ENCODE data around the gene WDR45B.
"Not testable (repeated sequence)": the region's sequence is repeated elsewhere in the genome, so short reads cannot be mapped to it uniquely, and the experiment has no call there.

Gene WDR45B

DNA sequence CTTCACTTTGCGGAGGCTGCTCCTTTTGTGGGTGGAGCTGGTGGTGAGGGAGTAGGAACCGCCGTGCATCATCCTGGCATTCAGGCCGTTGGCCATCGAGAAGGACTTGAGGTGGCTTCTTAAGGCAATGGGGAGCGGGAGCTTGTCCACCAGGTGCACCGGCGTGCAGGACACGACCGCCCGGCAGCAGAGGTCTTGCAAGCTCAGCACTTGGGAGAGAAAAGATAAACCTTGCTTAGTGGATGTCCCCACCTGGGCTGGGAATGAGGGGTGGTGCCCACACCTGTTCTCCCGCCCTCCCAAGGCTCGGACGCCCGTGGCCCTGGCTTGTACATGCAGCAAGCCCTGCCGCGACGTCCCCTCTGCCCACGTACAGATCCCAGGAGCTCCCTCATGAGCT lies 9.7 kb upstream of the WDR45B start:
- WGBS (ENCODE audit: insufficient coverage) = 99% methylated on average over 17 of the region's 19 CpGs
- H3K36me3 ChIP-seq (ENCODE audit: control insufficient read depth in 4 of 4, insufficient read depth in 4 of 4, low read length in 3 of 4) = peaks cover 0 to 29% (median 4%) of the 10 kb centered on the region in 4 experiments
- POLR2A ChIA-PET = no interaction called here
- CTCF ChIA-PET = interaction anchor here (1.2 to 2.1 kb wide), 2 partner anchors 9 to 11 kb away, joined by 4 to 7 read pairs; no protein-coding TSS in a partner anchor
- H3K9me3 ChIP-seq (ENCODE audit: control extremely low read depth in 1 of 5, control insufficient read depth in 4 of 5, insufficient read depth in 2 of 5, low read depth in 1 of 5, low read length in 4 of 5) = no peaks in the 10 kb centered on the region
- H3K27me3 ChIP-seq (replicated peaks in 2 of 5; ENCODE audit: control insufficient read depth in 4 of 5, insufficient read depth in 5 of 5, low read length in 4 of 5) = no peaks in the 10 kb centered on the region
- no peak overlapping the region for H3K4me3 ChIP-seq (ENCODE audit: control insufficient read depth in 1 of 7, extremely low read depth in 1 of 7, insufficient read depth in 4 of 7, low read depth in 2 of 7, low read length in 6 of 7)
- no peak for DNase-seq
- H3K27ac ChIP-seq (ENCODE audit: insufficient read depth in 1 of 2, low read depth in 1 of 2, low read length in 2 of 2, poor library complexity in 1 of 2, severe bottlenecking in 2 of 2) = no peak overlapping the region
- H3K4me1 ChIP-seq (ENCODE audit: control extremely low read depth in 1 of 4, control insufficient read depth in 4 of 4, insufficient read depth in 4 of 4, low read length in 3 of 4) = peaks cover 6 to 19% (median 14%) of the 10 kb centered on the region in 4 experiments

DNA sequence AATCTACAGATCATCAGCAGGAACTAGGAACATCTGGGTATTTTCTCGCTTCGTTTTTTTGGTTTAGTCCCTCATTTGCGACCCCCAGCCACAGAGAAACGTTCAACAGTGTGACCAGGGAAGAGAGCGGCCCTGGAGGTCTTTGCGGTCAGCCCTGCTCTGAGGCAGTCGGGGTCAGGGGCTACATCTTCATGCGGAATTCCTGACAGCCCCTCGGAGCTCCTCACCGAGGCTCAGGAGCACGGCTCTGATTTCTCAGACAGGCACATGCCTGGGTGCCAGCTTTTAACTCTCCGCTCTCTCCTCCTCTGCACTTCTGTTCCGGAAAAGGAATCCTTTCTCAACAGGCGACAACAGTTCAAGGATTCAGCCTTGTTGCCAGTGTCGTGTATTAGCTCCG lies 8.0 kb upstream of the WDR45B start:
- Histone ChIP-seq H3K36me3 (ENCODE audit: control insufficient read depth in 4 of 4, insufficient read depth in 4 of 4, low read length in 3 of 4) (peaks cover 0 to 24% (median 4%) of the 10 kb centered on the region in 4 experiments), H3K9me3 (ENCODE audit: control extremely low read depth in 1 of 5, control insufficient read depth in 4 of 5, insufficient read depth in 2 of 5, low read depth in 1 of 5, low read length in 4 of 5) (no peaks in the 10 kb centered on the region), H3K4me3 (ENCODE audit: control insufficient read depth in 1 of 7, extremely low read depth in 1 of 7, insufficient read depth in 4 of 7, low read depth in 2 of 7, low read length in 6 of 7) (no peak overlapping the region), H3K27ac (ENCODE audit: insufficient read depth in 1 of 2, low read depth in 1 of 2, low read length in 2 of 2, poor library complexity in 1 of 2, severe bottlenecking in 2 of 2) (no peak overlapping the region), H3K27me3 (replicated peaks in 2 of 5; ENCODE audit: control insufficient read depth in 4 of 5, insufficient read depth in 5 of 5, low read length in 4 of 5) (no peaks in the 10 kb centered on the region), H3K4me1 (ENCODE audit: control extremely low read depth in 1 of 4, control insufficient read depth in 4 of 4, insufficient read depth in 4 of 4, low read length in 3 of 4) (peaks cover 6 to 19% (median 14%) of the 10 kb centered on the region in 4 experiments)
- WGBS (ENCODE audit: insufficient coverage) = 97% methylated on average over 15 of the region's 16 CpGs
- ChIA-PET CTCF (interaction anchor here (2.1 kb wide), 1 partner anchor 13 kb away, joined by 7 read pairs; no protein-coding TSS in a partner anchor), POLR2A (no interaction called here)
- no peak for DNase-seq

DNA sequence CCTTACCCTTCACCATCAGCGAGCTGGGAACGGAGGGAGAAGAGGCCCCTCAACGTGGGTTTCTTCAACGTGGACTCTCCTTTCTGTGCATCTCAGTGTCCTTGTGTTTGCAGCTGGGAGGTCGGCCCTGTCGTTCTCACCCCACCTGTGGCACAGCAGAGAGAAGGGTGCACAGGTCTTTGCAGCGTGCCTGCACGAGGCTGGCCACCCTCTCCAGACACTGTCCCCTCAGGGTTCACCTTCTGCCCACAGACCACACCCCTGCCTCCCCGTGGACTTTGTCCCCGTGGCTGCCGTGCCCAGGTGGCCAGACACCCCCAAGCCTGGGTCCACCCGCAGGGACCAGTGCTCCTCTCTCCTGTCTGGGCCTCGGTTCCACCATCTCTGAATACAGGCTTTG lies 7.3 kb upstream of the WDR45B start:
- CTCF ChIA-PET = interaction anchor here (0.8 to 1.6 kb wide), 4 partner anchors 12 to 113 kb away, joined by 3 to 8 read pairs (median 4); no protein-coding TSS in a partner anchor
- no peaks in the 10 kb centered on the region for H3K9me3 ChIP-seq (ENCODE audit: control extremely low read depth in 1 of 5, control insufficient read depth in 4 of 5, insufficient read depth in 2 of 5, low read depth in 1 of 5, low read length in 4 of 5)
- peak overlapping the region in 1 of 2 experiments; percentile 80 for H3K27ac ChIP-seq (ENCODE audit: insufficient read depth in 1 of 2, low read depth in 1 of 2, low read length in 2 of 2, poor library complexity in 1 of 2, severe bottlenecking in 2 of 2)
- POLR2A ChIA-PET = no interaction called here
- WGBS (ENCODE audit: insufficient coverage) = 72% methylated on average over 11 of the region's 13 CpGs
- DNase-seq = no peak
- no peaks in the 10 kb centered on the region for H3K27me3 ChIP-seq (replicated peaks in 2 of 5; ENCODE audit: control insufficient read depth in 4 of 5, insufficient read depth in 5 of 5, low read length in 4 of 5)
- H3K4me3 ChIP-seq (ENCODE audit: control insufficient read depth in 1 of 7, extremely low read depth in 1 of 7, insufficient read depth in 4 of 7, low read depth in 2 of 7, low read length in 6 of 7) = peak overlapping the region in 1 of 7 experiments; percentile 33
- H3K36me3 ChIP-seq (ENCODE audit: control insufficient read depth in 4 of 4, insufficient read depth in 4 of 4, low read length in 3 of 4) = peaks cover 0 to 22% (median under 1%) of the 10 kb centered on the region in 4 experiments
- H3K4me1 ChIP-seq (ENCODE audit: control extremely low read depth in 1 of 4, control insufficient read depth in 4 of 4, insufficient read depth in 4 of 4, low read length in 3 of 4) = peaks cover 6 to 19% (median 14%) of the 10 kb centered on the region in 4 experiments

DNA sequence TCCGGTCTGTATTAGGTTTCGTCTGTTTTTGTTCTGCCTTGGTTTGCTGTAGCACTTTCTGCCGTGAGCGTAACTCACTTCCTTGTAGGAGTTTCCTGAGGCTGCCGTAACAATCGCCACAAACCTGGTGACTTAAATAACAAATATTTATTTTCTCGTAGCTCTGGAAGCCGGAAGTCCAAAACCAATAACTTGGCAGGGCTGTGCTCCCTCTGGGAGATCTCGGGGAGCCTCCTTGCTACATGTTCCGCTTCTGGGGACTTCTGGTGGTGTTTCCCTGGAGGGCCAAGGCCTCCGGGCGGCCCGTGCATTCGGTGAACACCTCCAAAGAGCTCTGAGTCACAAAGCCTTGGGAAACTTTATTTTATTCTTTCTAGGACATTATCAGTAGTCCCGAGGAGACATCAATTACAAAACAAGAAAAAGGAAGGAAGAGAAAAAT lies 6.8 kb upstream of the WDR45B start:
- peak; percentile 50 to 68 (median 63) for DNase-seq
- CTCF ChIA-PET = interaction anchor here (0.8 to 1.6 kb wide), 4 partner anchors 13 to 113 kb away, joined by 3 to 8 read pairs (median 4); no protein-coding TSS in a partner anchor

GRCh38 chr17:82654611-82655010 lies 6.4 kb upstream of the WDR45B start:
- H3K27ac ChIP-seq (ENCODE audit: insufficient read depth in 1 of 2, low read depth in 1 of 2, low read length in 2 of 2, poor library complexity in 1 of 2, severe bottlenecking in 2 of 2) = peak overlapping the region; percentile 54 to 80
- CTCF ChIA-PET = interaction anchor here (1.0 to 1.6 kb wide), 3 partner anchors 13 to 114 kb away, joined by 3 to 8 read pairs (median 4); no protein-coding TSS in a partner anchor
- POLR2A ChIA-PET; DNase-seq; H3K27me3 ChIP-seq (replicated peaks in 2 of 5; ENCODE audit: control insufficient read depth in 4 of 5, insufficient read depth in 5 of 5, low read length in 4 of 5); H3K9me3 ChIP-seq (ENCODE audit: control extremely low read depth in 1 of 5, control insufficient read depth in 4 of 5, insufficient read depth in 2 of 5, low read depth in 1 of 5, low read length in 4 of 5): not testable (repeated sequence)
- H3K4me3 ChIP-seq (ENCODE audit: control insufficient read depth in 1 of 7, extremely low read depth in 1 of 7, insufficient read depth in 4 of 7, low read depth in 2 of 7, low read length in 6 of 7) = peak overlapping the region in 1 of 7 experiments; percentile 33
- peaks cover 6 to 19% (median 15%) of the 10 kb centered on the region in 4 experiments for H3K4me1 ChIP-seq (ENCODE audit: control extremely low read depth in 1 of 4, control insufficient read depth in 4 of 4, insufficient read depth in 4 of 4, low read length in 3 of 4)
- H3K36me3 ChIP-seq (ENCODE audit: control insufficient read depth in 4 of 4, insufficient read depth in 4 of 4, low read length in 3 of 4) = peaks cover 0 to 12% (median under 1%) of the 10 kb centered on the region in 4 experiments
- WGBS (ENCODE audit: insufficient coverage) = 93% methylated on average over 3 of the region's 6 CpGs

More for the DNA sequence above, 6.8 kb upstream of the WDR45B start:
- no peaks in the 10 kb centered on the region for H3K27me3 ChIP-seq (replicated peaks in 2 of 5; ENCODE audit: control insufficient read depth in 4 of 5, insufficient read depth in 5 of 5, low read length in 4 of 5)
- peak overlapping the region; percentile 54 to 80 for H3K27ac ChIP-seq (ENCODE audit: insufficient read depth in 1 of 2, low read depth in 1 of 2, low read length in 2 of 2, poor library complexity in 1 of 2, severe bottlenecking in 2 of 2)
- peaks cover 0 to 17% (median under 1%) of the 10 kb centered on the region in 4 experiments for H3K36me3 ChIP-seq (ENCODE audit: control insufficient read depth in 4 of 4, insufficient read depth in 4 of 4, low read length in 3 of 4)
- peak overlapping the region in 1 of 7 experiments; percentile 33 for H3K4me3 ChIP-seq (ENCODE audit: control insufficient read depth in 1 of 7, extremely low read depth in 1 of 7, insufficient read depth in 4 of 7, low read depth in 2 of 7, low read length in 6 of 7)
- WGBS (ENCODE audit: insufficient coverage) = 27% methylated on average over 4 of the region's 15 CpGs
- POLR2A ChIA-PET = no interaction called here
- H3K9me3 ChIP-seq (ENCODE audit: control extremely low read depth in 1 of 5, control insufficient read depth in 4 of 5, insufficient read depth in 2 of 5, low read depth in 1 of 5, low read length in 4 of 5) = no peaks in the 10 kb centered on the region
- H3K4me1 ChIP-seq (ENCODE audit: control extremely low read depth in 1 of 4, control insufficient read depth in 4 of 4, insufficient read depth in 4 of 4, low read length in 3 of 4) = peaks cover 6 to 19% (median 14%) of the 10 kb centered on the region in 4 experiments

GRCh38 chr17:82653651-82654528 lies 5.6 kb upstream of the WDR45B start:
- no peak overlapping the region for H3K4me3 ChIP-seq (ENCODE audit: control insufficient read depth in 1 of 7, extremely low read depth in 1 of 7, insufficient read depth in 4 of 7, low read depth in 2 of 7, low read length in 6 of 7)
- H3K27me3 ChIP-seq (replicated peaks in 2 of 5; ENCODE audit: control insufficient read depth in 4 of 5, insufficient read depth in 5 of 5, low read length in 4 of 5) = no peaks in the 10 kb centered on the region
- CTCF ChIA-PET = interaction anchor here (0.9 kb wide), 1 partner anchor 14 kb away, joined by 3 read pairs; no protein-coding TSS in a partner anchor
- peak overlapping the region in 1 of 2 experiments; percentile 1 for H3K27ac ChIP-seq (ENCODE audit: insufficient read depth in 1 of 2, low read depth in 1 of 2, low read length in 2 of 2, poor library complexity in 1 of 2, severe bottlenecking in 2 of 2)
- peaks cover 6 to 22% (median 17%) of the 10 kb centered on the region in 4 experiments for H3K4me1 ChIP-seq (ENCODE audit: control extremely low read depth in 1 of 4, control insufficient read depth in 4 of 4, insufficient read depth in 4 of 4, low read length in 3 of 4)
- H3K9me3 ChIP-seq (ENCODE audit: control extremely low read depth in 1 of 5, control insufficient read depth in 4 of 5, insufficient read depth in 2 of 5, low read depth in 1 of 5, low read length in 4 of 5) = no peaks in the 10 kb centered on the region
- 99% methylated on average over 20 of the region's 30 CpGs for WGBS (ENCODE audit: insufficient coverage)
- POLR2A ChIA-PET = no interaction called here
- no peak for DNase-seq
- H3K36me3 ChIP-seq (ENCODE audit: control insufficient read depth in 4 of 4, insufficient read depth in 4 of 4, low read length in 3 of 4) = peaks cover 0 to 5% (median under 1%) of the 10 kb centered on the region in 4 experiments

Data from common myeloid progenitor, CD34-positive (primary cell).